Measurements from ENCODE around the gene CCSER2. TPM values are rescaled to one million over a fixed set of nuclear protein-coding genes. Genes with fewer than 3 reads are reported as not detected.
"Not testable (repeated sequence)": the region's sequence is repeated elsewhere in the genome, so short reads cannot be mapped to it uniquely, and the experiment has no call there.

Gene CCSER2
- total RNA-seq, 1 donor from 2014 or later, result 22.4 TPM

GRCh38 chr10:84497978-84498377, 169.6 kb downstream of the CCSER2 start:
- Histone ChIP-seq H3K4me3 (ENCODE audit: low read depth, low read length) (no peak overlapping the region), H3K36me3 (ENCODE audit: control insufficient read depth, insufficient read depth, low read length) (no peaks in the 10 kb centered on the region), H3K27me3 (ENCODE audit: control insufficient read depth, insufficient read depth, low read length) (no peaks in the 10 kb centered on the region)
- TF ChIP-seq CTCF (IDR thresholded peaks at IDR 0.05; ENCODE audit: insufficient read depth, low read length, severe bottlenecking), result no peak
- DNase-seq (ENCODE audit: low read depth), result peak; percentile 50
- no peak for FAIRE-seq

- H3K4me3 ChIP-seq (ENCODE audit: low read depth, low read length); H3K36me3 ChIP-seq (ENCODE audit: control insufficient read depth, insufficient read depth, low read length); H3K27me3 ChIP-seq (ENCODE audit: control insufficient read depth, insufficient read depth, low read length); FAIRE-seq; DNase-seq (ENCODE audit: low read depth): not testable (repeated sequence)
Observed at GRCh38 chr10:84499039-84499438, 170.7 kb downstream of the CCSER2 start.

- no peak for TF ChIP-seq CTCF (IDR thresholded peaks at IDR 0.05; ENCODE audit: insufficient read depth, low read length, severe bottlenecking)
- H3K36me3 ChIP-seq (ENCODE audit: control insufficient read depth, insufficient read depth, low read length), result no peaks in the 10 kb centered on the region
- H3K27me3 ChIP-seq (ENCODE audit: control insufficient read depth, insufficient read depth, low read length), result no peaks in the 10 kb centered on the region
- H3K4me3 ChIP-seq (ENCODE audit: low read depth, low read length), result no peak overlapping the region
- FAIRE-seq (no peak), DNase-seq (ENCODE audit: low read depth) (no peak)
Observed at GRCh38 chr10:84499846-84500245, 171.5 kb downstream of the CCSER2 start.

GRCh38 chr10:84510121-84510520, 181.7 kb downstream of the CCSER2 start:
- no peak for TF ChIP-seq CTCF (IDR thresholded peaks at IDR 0.05; ENCODE audit: insufficient read depth, low read length, severe bottlenecking)
- peaks cover 3% of the 10 kb centered on the region for H3K36me3 ChIP-seq (ENCODE audit: control insufficient read depth, insufficient read depth, low read length)
- no peaks in the 10 kb centered on the region for H3K27me3 ChIP-seq (ENCODE audit: control insufficient read depth, insufficient read depth, low read length)
- DNase-seq (ENCODE audit: low read depth) (peak; percentile 43), FAIRE-seq (no peak)
- H3K4me3 ChIP-seq (ENCODE audit: low read depth, low read length), result no peak overlapping the region

- Histone ChIP-seq H3K4me3 (ENCODE audit: low read depth, low read length) (no peak overlapping the region), H3K27me3 (ENCODE audit: control insufficient read depth, insufficient read depth, low read length) (no peaks in the 10 kb centered on the region), H3K36me3 (ENCODE audit: control insufficient read depth, insufficient read depth, low read length) (peaks cover 3% of the 10 kb centered on the region)
- FAIRE-seq, result no peak
- DNase-seq (ENCODE audit: low read depth), result no peak
- TF ChIP-seq CTCF (IDR thresholded peaks at IDR 0.05; ENCODE audit: insufficient read depth, low read length, severe bottlenecking), result no peak
Observed at GRCh38 chr10:84511106-84511505, 182.7 kb downstream of the CCSER2 start.

GRCh38 chr10:84511709-84512285, 183.4 kb downstream of the CCSER2 start:
- no peak for FAIRE-seq

More at GRCh38 chr10:84511709-84512285, 183.4 kb downstream of the CCSER2 start:
- no peak for TF ChIP-seq CTCF (IDR thresholded peaks at IDR 0.05; ENCODE audit: insufficient read depth, low read length, severe bottlenecking)
- DNase-seq (ENCODE audit: low read depth), result no peak
- Histone ChIP-seq H3K27me3 (ENCODE audit: control insufficient read depth, insufficient read depth, low read length) (no peaks in the 10 kb centered on the region), H3K36me3 (ENCODE audit: control insufficient read depth, insufficient read depth, low read length) (peaks cover 3% of the 10 kb centered on the region), H3K4me3 (ENCODE audit: low read depth, low read length) (no peak overlapping the region)
